Measurements from ENCODE around the gene ETV4.

Gene ETV4

GRCh38 chr17:43574896-43575525, 28.9 kb upstream of the ETV4 start:
- H3K4me3 ChIP-seq (ENCODE audit: low read depth in 1 of 2, low read length in 1 of 2): no peak overlapping the region

DNA sequence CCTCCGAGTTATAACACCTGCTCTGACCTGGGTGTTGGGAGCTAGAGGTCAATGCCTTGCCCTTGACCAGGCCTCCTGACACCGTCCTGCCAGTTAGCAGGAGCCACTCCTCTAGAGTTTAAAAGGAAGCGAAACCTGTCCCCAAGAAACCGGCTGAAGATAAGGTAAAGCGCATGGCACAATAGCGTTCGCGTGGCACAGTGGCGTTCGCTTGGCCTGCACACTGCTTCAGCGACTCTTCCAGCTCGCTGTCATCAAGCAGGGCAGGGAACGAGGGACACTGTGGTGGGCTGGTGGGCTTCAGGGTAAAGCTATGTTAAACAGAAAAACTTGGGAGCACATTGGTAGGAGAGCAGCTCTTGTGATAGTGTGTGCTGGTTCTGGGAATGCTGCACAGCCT, 28.2 kb upstream of the ETV4 start:
- TF ChIP-seq CTCF (IDR thresholded peaks at IDR 0.05): no peak
- Histone ChIP-seq H3K27me3 (peaks cover 40% of the 10 kb centered on the region), H3K4me3 (ENCODE audit: low read depth in 1 of 2, low read length in 1 of 2) (no peak overlapping the region), H3K27ac (no peak overlapping the region), H3K4me1 (ENCODE audit: control insufficient read depth in 1 of 2, insufficient read depth in 1 of 2, low read depth in 1 of 2, low read length in 1 of 2) (no peaks in the 10 kb centered on the region), H3K9me3 (no peaks in the 10 kb centered on the region), H3K36me3 (no peaks in the 10 kb centered on the region)

More at GRCh38 chr17:43574896-43575525, 28.9 kb upstream of the ETV4 start:
- Histone ChIP-seq H3K9me3 (no peaks in the 10 kb centered on the region), H3K27me3 (peaks cover 46% of the 10 kb centered on the region), H3K27ac (no peak overlapping the region), H3K4me1 (ENCODE audit: control insufficient read depth in 1 of 2, insufficient read depth in 1 of 2, low read depth in 1 of 2, low read length in 1 of 2) (no peaks in the 10 kb centered on the region), H3K36me3 (no peaks in the 10 kb centered on the region)
- TF ChIP-seq CTCF (IDR thresholded peaks at IDR 0.05): no peak

DNA sequence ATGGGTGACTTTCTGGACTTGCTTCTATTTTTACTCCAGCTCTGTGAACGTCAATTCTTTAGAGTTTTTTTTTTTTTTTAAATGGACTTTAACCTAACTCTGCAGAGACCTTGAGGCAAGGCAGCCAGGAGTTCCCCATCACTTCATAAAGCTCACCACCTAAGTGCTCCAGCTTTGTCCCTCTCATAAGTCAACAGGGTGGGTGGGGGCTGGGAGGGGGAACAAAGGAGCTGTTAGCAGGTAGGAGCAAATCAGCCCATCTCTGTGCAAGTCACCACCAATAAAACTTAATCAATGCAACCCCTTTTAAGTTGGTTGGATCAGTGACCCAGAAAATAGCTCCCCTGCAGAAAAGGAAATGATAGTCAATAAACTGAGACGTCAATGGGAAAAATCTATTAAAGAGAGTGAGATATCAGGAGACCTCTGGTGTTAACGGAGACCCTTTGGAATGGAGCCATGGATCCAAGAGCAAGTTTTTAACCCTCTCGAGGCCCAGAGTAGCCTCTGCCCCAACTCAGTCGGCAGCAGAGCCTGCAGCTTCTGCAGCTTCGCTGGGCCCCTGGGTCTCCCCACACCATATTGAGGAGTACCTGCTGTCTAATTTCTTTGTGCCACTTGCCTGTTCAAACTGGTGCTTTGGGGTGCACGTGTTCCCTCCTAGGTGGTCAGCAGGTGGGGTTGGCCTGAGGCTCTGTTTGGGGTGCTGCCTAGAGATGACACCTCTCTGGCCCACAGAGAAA, 27.6 kb upstream of the ETV4 start:
- H3K4me1 ChIP-seq (ENCODE audit: control insufficient read depth in 1 of 2, insufficient read depth in 1 of 2, low read depth in 1 of 2, low read length in 1 of 2): no peaks in the 10 kb centered on the region
- no peak overlapping the region for H3K27ac ChIP-seq
- TF ChIP-seq CTCF (IDR thresholded peaks at IDR 0.05): no peak
- no peaks in the 10 kb centered on the region for H3K36me3 ChIP-seq
- H3K9me3 ChIP-seq: no peaks in the 10 kb centered on the region
- H3K4me3 ChIP-seq (ENCODE audit: low read depth in 1 of 2, low read length in 1 of 2): no peak overlapping the region
- peaks cover 34% of the 10 kb centered on the region for H3K27me3 ChIP-seq

DNA sequence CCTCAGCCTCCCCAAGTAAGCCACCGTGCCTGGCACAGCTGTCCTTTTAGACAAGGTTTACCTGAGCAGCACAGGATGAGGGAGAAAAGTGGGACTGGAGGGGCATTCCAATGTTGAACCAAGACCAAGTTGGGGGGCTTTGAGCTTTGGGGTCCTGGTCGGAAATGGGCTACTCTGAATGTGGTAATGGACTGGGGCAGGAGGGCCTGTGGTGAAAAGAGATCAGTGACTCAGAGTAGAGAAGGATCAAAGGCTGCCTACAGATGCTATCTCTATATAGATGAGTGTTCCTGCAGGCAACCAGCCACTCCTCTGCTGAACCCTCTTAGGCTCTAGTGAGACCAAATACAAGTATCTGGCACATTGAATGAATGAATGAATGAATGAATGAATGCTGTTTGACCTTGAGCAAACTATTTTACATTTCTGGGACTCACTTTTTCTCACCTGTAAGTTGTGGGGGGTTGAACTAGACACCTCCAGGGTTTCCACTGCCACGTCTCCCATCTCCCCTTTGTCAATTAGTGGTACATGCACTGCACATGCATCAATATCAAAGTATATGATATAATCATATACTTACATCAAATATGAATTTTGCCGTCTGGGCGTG, 26.3 kb upstream of the ETV4 start:
- Histone ChIP-seq H3K36me3 (no peaks in the 10 kb centered on the region), H3K4me1 (ENCODE audit: control insufficient read depth in 1 of 2, insufficient read depth in 1 of 2, low read depth in 1 of 2, low read length in 1 of 2) (no peaks in the 10 kb centered on the region), H3K9me3 (no peaks in the 10 kb centered on the region), H3K27ac (no peak overlapping the region), H3K4me3 (ENCODE audit: low read depth in 1 of 2, low read length in 1 of 2) (no peak overlapping the region), H3K27me3 (peaks cover 22% of the 10 kb centered on the region)
- TF ChIP-seq CTCF (IDR thresholded peaks at IDR 0.05): no peak

- H3K9me3 ChIP-seq: no peaks in the 10 kb centered on the region
- no peak overlapping the region for H3K27ac ChIP-seq
- H3K4me3 ChIP-seq (ENCODE audit: low read depth in 1 of 2, low read length in 1 of 2): no peak overlapping the region
- H3K27me3 ChIP-seq: peaks cover 15% of the 10 kb centered on the region
- TF ChIP-seq CTCF (IDR thresholded peaks at IDR 0.05): no peak
- no peaks in the 10 kb centered on the region for H3K4me1 ChIP-seq (ENCODE audit: control insufficient read depth in 1 of 2, insufficient read depth in 1 of 2, low read depth in 1 of 2, low read length in 1 of 2)
- no peaks in the 10 kb centered on the region for H3K36me3 ChIP-seq
These were observed 24.4 kb upstream of the ETV4 start for GRCh38 chr17:43570518-43570928.
